Measurements from ENCODE around the gene CYB561A3. TPM values are rescaled to one million over a fixed set of nuclear protein-coding genes. Genes with fewer than 3 reads are reported as not detected.

The CYB561A3 gene
- total RNA-seq, 1 donor from 2014 or later: 39.0 TPM

GRCh38 chr11:61357233-61357893 is 4.3 kb downstream of the CYB561A3 start:
- DNase-seq (ENCODE audit: low read depth): no peak
- Histone ChIP-seq H3K27me3 (ENCODE audit: control insufficient read depth, insufficient read depth, low read length) (no peaks in the 10 kb centered on the region), H3K4me3 (ENCODE audit: low read depth, low read length) (no peak overlapping the region), H3K36me3 (ENCODE audit: control insufficient read depth, insufficient read depth, low read length) (peaks cover 1% of the 10 kb centered on the region)
- no peak for TF ChIP-seq CTCF (IDR thresholded peaks at IDR 0.05; ENCODE audit: insufficient read depth, low read length, poor library complexity, severe bottlenecking)

GRCh38 chr11:61356706-61357105 is 5.0 kb downstream of the CYB561A3 start:
- Histone ChIP-seq H3K27me3 (ENCODE audit: control insufficient read depth, insufficient read depth, low read length) (no peaks in the 10 kb centered on the region), H3K36me3 (ENCODE audit: control insufficient read depth, insufficient read depth, low read length) (peaks cover 1% of the 10 kb centered on the region), H3K4me3 (ENCODE audit: low read depth, low read length) (no peak overlapping the region)
- DNase-seq (ENCODE audit: low read depth): no peak
- no peak for TF ChIP-seq CTCF (IDR thresholded peaks at IDR 0.05; ENCODE audit: insufficient read depth, low read length, poor library complexity, severe bottlenecking)

- Histone ChIP-seq H3K4me3 (ENCODE audit: low read depth, low read length) (no peak overlapping the region), H3K36me3 (ENCODE audit: control insufficient read depth, insufficient read depth, low read length) (peaks cover 3% of the 10 kb centered on the region)
- no peak for TF ChIP-seq CTCF (IDR thresholded peaks at IDR 0.05; ENCODE audit: insufficient read depth, low read length, poor library complexity, severe bottlenecking)
These were observed 7.5 kb downstream of the CYB561A3 start for GRCh38 chr11:61354208-61354607.

GRCh38 chr11:61353131-61354067 is 8.3 kb downstream of the CYB561A3 start:
- Histone ChIP-seq H3K4me3 (ENCODE audit: low read depth, low read length) (no peak overlapping the region), H3K36me3 (ENCODE audit: control insufficient read depth, insufficient read depth, low read length) (peaks cover 3% of the 10 kb centered on the region), H3K27me3 (ENCODE audit: control insufficient read depth, insufficient read depth, low read length) (no peaks in the 10 kb centered on the region)
- no peak for TF ChIP-seq CTCF (IDR thresholded peaks at IDR 0.05; ENCODE audit: insufficient read depth, low read length, poor library complexity, severe bottlenecking)
- DNase-seq (ENCODE audit: low read depth): no peak

More at GRCh38 chr11:61354208-61354607, 7.5 kb downstream of the CYB561A3 start:
- no peak for DNase-seq (ENCODE audit: low read depth)
- H3K27me3 ChIP-seq (ENCODE audit: control insufficient read depth, insufficient read depth, low read length): no peaks in the 10 kb centered on the region

GRCh38 chr11:61352038-61352437 is 9.6 kb downstream of the CYB561A3 start:
- peaks cover 3% of the 10 kb centered on the region for H3K36me3 ChIP-seq (ENCODE audit: control insufficient read depth, insufficient read depth, low read length)
- TF ChIP-seq CTCF (IDR thresholded peaks at IDR 0.05; ENCODE audit: insufficient read depth, low read length, poor library complexity, severe bottlenecking): no peak
- no peak overlapping the region for H3K4me3 ChIP-seq (ENCODE audit: low read depth, low read length)
- no peaks in the 10 kb centered on the region for H3K27me3 ChIP-seq (ENCODE audit: control insufficient read depth, insufficient read depth, low read length)
- no peak for DNase-seq (ENCODE audit: low read depth)
